ENCODE results near the gene CAPN8. TPM values are rescaled to one million over a fixed set of nuclear protein-coding genes. Genes with fewer than 3 reads are reported as not detected.

CAPN8 gene
- polyA plus RNA-seq, 1 donor (not counting 4 experiments of a cell fraction or from before 2014, with no cell fraction given), result 4.7 TPM

DNA sequence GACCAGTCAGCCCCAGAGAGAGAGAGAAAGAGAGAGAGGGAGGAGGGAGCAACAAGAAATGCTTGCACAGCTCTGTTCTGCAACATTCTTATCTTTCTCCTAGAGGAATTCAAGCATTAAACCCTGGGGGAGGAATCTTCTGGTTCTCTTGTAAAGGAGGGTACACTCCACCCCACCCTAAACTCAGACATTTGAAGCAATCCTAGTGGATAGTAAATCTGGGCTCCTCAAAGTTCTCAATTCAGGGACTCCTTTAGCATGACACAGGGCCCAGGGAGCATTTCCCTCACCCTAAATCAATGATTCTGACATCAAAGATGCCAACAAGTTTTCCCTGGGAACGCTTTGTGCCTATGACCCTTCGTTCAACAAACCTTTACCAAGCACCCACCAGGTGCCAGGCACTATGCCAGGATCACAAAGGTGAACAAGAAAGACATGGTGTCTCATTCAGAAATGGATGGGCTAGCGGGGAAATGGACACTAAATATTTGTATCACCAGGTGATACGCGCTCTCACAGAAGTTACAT is 35.0 kb upstream of the CAPN8 start:
- dilution Hi-C loops (cut with MboI; ENCODE audit: extremely low pct_ligation_motif_present, low sequenced_read_pairs), result no loop called here
- H3K9me1 ChIP-seq (ENCODE audit: control insufficient read depth, extremely low read depth, insufficient read depth, low read length), result peaks cover 2% of the 10 kb centered on the region
- no peak for DNase-seq (ENCODE audit: low read depth, low spot score)
- no peaks in the 10 kb centered on the region for H3K9me3 ChIP-seq (ENCODE audit: control insufficient read depth, low read depth, low read length)
- H2AFZ ChIP-seq (ENCODE audit: control insufficient read depth, low read length), result peak overlapping the region; percentile 50
- H3K36me3 ChIP-seq (ENCODE audit: control insufficient read depth in 2 of 2, extremely low read depth in 1 of 2, insufficient read depth in 2 of 2, low read length in 2 of 2), result no peaks in the 10 kb centered on the region
- peak; percentile 70 for FAIRE-seq
- H3K9ac ChIP-seq (ENCODE audit: control insufficient read depth, extremely low read depth, insufficient read depth, low read length), result peak overlapping the region; percentile 68
- H3K79me2 ChIP-seq (ENCODE audit: control insufficient read depth, insufficient read depth, low read length), result no peaks in the 10 kb centered on the region
- H3K4me2 ChIP-seq (ENCODE audit: control insufficient read depth, extremely low read depth, insufficient read depth, low read depth, low read length), result peak overlapping the region; percentile 82
- TF ChIP-seq EZH2 (IDR thresholded peaks at IDR 0.05; ENCODE audit: low read length), result no peak
- TF ChIP-seq, protein P1, sequence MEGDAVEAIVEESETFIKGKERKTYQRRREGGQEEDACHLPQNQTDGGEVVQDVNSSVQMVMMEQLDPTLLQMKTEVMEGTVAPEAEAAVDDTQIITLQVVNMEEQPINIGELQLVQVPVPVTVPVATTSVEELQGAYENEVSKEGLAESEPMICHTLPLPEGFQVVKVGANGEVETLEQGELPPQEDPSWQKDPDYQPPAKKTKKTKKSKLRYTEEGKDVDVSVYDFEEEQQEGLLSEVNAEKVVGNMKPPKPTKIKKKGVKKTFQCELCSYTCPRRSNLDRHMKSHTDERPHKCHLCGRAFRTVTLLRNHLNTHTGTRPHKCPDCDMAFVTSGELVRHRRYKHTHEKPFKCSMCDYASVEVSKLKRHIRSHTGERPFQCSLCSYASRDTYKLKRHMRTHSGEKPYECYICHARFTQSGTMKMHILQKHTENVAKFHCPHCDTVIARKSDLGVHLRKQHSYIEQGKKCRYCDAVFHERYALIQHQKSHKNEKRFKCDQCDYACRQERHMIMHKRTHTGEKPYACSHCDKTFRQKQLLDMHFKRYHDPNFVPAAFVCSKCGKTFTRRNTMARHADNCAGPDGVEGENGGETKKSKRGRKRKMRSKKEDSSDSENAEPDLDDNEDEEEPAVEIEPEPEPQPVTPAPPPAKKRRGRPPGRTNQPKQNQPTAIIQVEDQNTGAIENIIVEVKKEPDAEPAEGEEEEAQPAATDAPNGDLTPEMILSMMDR (optimal IDR thresholded peaks at IDR 0.05 in 1 of 3, IDR thresholded peaks at IDR 0.05 in 1 of 3, conservative IDR thresholded peaks at IDR 0.05 in 1 of 3; ENCODE audit: extremely low read depth in 1 of 3, insufficient read depth in 2 of 3, low read length in 3 of 3), result no peak
- peak overlapping the region in 2 of 3 experiments; percentile 47 to 55 for H3K4me3 ChIP-seq (ENCODE audit: control insufficient read depth in 2 of 3, extremely low read depth in 1 of 3, insufficient read depth in 2 of 3, low read depth in 1 of 3, low read length in 3 of 3)
- peaks cover 36% of the 10 kb centered on the region for H3K4me1 ChIP-seq (ENCODE audit: control insufficient read depth, extremely low read depth, insufficient read depth, low read length)
- no peaks in the 10 kb centered on the region for H3K27me3 ChIP-seq (ENCODE audit: control insufficient read depth, extremely low read depth, insufficient read depth, low read length)
- H4K20me1 ChIP-seq (ENCODE audit: control insufficient read depth, extremely low read depth, insufficient read depth, low read length), result no peaks in the 10 kb centered on the region
- peak overlapping the region; percentile 93 for H3K27ac ChIP-seq (ENCODE audit: control insufficient read depth, insufficient read depth, low read length)

- no peak overlapping the region for H3K27ac ChIP-seq (ENCODE audit: control insufficient read depth, insufficient read depth, low read length)
- H3K4me2 ChIP-seq (ENCODE audit: control insufficient read depth, extremely low read depth, insufficient read depth, low read depth, low read length), result no peak overlapping the region
- H3K9ac ChIP-seq (ENCODE audit: control insufficient read depth, extremely low read depth, insufficient read depth, low read length), result no peak overlapping the region
- no peaks in the 10 kb centered on the region for H3K9me3 ChIP-seq (ENCODE audit: control insufficient read depth, low read depth, low read length)
- no peaks in the 10 kb centered on the region for H4K20me1 ChIP-seq (ENCODE audit: control insufficient read depth, extremely low read depth, insufficient read depth, low read length)
- FAIRE-seq, result no peak
- no peak for TF ChIP-seq EZH2 (IDR thresholded peaks at IDR 0.05; ENCODE audit: low read length)
- TF ChIP-seq, protein P1 (optimal IDR thresholded peaks at IDR 0.05 in 1 of 3, IDR thresholded peaks at IDR 0.05 in 1 of 3, conservative IDR thresholded peaks at IDR 0.05 in 1 of 3; ENCODE audit: extremely low read depth in 1 of 3, insufficient read depth in 2 of 3, low read length in 3 of 3), result no peak
- no peak overlapping the region for H3K4me3 ChIP-seq (ENCODE audit: control insufficient read depth in 2 of 3, extremely low read depth in 1 of 3, insufficient read depth in 2 of 3, low read depth in 1 of 3, low read length in 3 of 3)
- H3K36me3 ChIP-seq (ENCODE audit: control insufficient read depth in 2 of 2, extremely low read depth in 1 of 2, insufficient read depth in 2 of 2, low read length in 2 of 2), result no peaks in the 10 kb centered on the region
- H3K79me2 ChIP-seq (ENCODE audit: control insufficient read depth, insufficient read depth, low read length), result no peaks in the 10 kb centered on the region
- no peaks in the 10 kb centered on the region for H3K27me3 ChIP-seq (ENCODE audit: control insufficient read depth, extremely low read depth, insufficient read depth, low read length)
- no peak for DNase-seq (ENCODE audit: low read depth, low spot score)
- dilution Hi-C loops (cut with MboI; ENCODE audit: extremely low pct_ligation_motif_present, low sequenced_read_pairs), result no loop called here
- H3K4me1 ChIP-seq (ENCODE audit: control insufficient read depth, extremely low read depth, insufficient read depth, low read length), result peaks cover 21% of the 10 kb centered on the region
- peaks cover 2% of the 10 kb centered on the region for H3K9me1 ChIP-seq (ENCODE audit: control insufficient read depth, extremely low read depth, insufficient read depth, low read length)
- H2AFZ ChIP-seq (ENCODE audit: control insufficient read depth, low read length), result no peak overlapping the region
These were observed 30.4 kb upstream of the CAPN8 start for GRCh38 chr1:223695941-223696340.
